ENCODE data around the gene UBE2V1.
"Not testable (repeated sequence)": the region's sequence is repeated elsewhere in the genome, so short reads cannot be mapped to it uniquely, and the experiment has no call there.

GRCh38 chr20:50082056-50082455, 30.9 kb downstream of the UBE2V1 start:
- not testable (repeated sequence) for TF ChIP-seq SP1 (IDR thresholded peaks at IDR 0.05); HDGF (IDR thresholded peaks at IDR 0.05; ENCODE audit: borderline replicate concordance); LEF1 (IDR thresholded peaks at IDR 0.05; ENCODE audit: borderline replicate concordance); CTBP1 (IDR thresholded peaks at IDR 0.05; ENCODE audit: borderline replicate concordance); FOXK2 (IDR thresholded peaks at IDR 0.05); FOXM1 (IDR thresholded peaks at IDR 0.05; ENCODE audit: borderline replicate concordance); PKNOX1 (IDR thresholded peaks at IDR 0.05); NFRKB (IDR thresholded peaks at IDR 0.05); BHLHE40 (IDR thresholded peaks at IDR 0.05; ENCODE audit: borderline replicate concordance); ELF4 (IDR thresholded peaks at IDR 0.05); SUZ12 (IDR thresholded peaks at IDR 0.05); TARDBP (IDR thresholded peaks at IDR 0.05)
